Measurements from ENCODE around the gene SUGCT. TPM values are rescaled to one million over a fixed set of nuclear protein-coding genes. Genes with fewer than 3 reads are reported as not detected.

SUGCT gene
- total RNA-seq, 2 donors from 2014 or later = 3.3 to 15.2 TPM

GRCh38 chr7:40808378-40808942 lies 673.7 kb downstream of the SUGCT start:
- peak; percentile 64 for ATAC-seq (ENCODE audit: insufficient number of reproducible peaks, low FRiP score, low read depth)
- H3K36me3 ChIP-seq = no peaks in the 10 kb centered on the region
- DNase-seq (ENCODE audit: low spot score) = no peak
- no peaks in the 10 kb centered on the region for H3K27me3 ChIP-seq (replicated peaks; ENCODE audit: insufficient read depth)
- no peaks in the 10 kb centered on the region for H3K9me3 ChIP-seq
- H3K4me3 ChIP-seq = no peak overlapping the region
- no peak for TF ChIP-seq CTCF (IDR thresholded peaks at IDR 0.05)
- peaks cover 8 to 38% of the 10 kb centered on the region in 2 donors for H3K4me1 ChIP-seq (ENCODE audit: control insufficient read depth in 1 of 2, low read depth in 2 of 2)
- peak overlapping the region; percentile 42 to 67 for H3K27ac ChIP-seq

- no peak overlapping the region for H3K27ac ChIP-seq
- ATAC-seq (ENCODE audit: insufficient number of reproducible peaks, low FRiP score, low read depth) (no peak), DNase-seq (ENCODE audit: low spot score) (no peak)
- peaks cover 8 to 29% of the 10 kb centered on the region in 2 donors for H3K4me1 ChIP-seq (ENCODE audit: control insufficient read depth in 1 of 2, low read depth in 2 of 2)
- no peaks in the 10 kb centered on the region for H3K27me3 ChIP-seq (replicated peaks; ENCODE audit: insufficient read depth)
- TF ChIP-seq CTCF (IDR thresholded peaks at IDR 0.05) = no peak
- H3K4me3 ChIP-seq = no peak overlapping the region
- no peaks in the 10 kb centered on the region for H3K36me3 ChIP-seq
- no peaks in the 10 kb centered on the region for H3K9me3 ChIP-seq
Observed at GRCh38 chr7:40810274-40810673, 675.5 kb downstream of the SUGCT start.

GRCh38 chr7:40811666-40812065 lies 676.9 kb downstream of the SUGCT start:
- no peak for DNase-seq (ENCODE audit: low spot score)
- Histone ChIP-seq H3K9me3 (no peaks in the 10 kb centered on the region), H3K27me3 (replicated peaks; ENCODE audit: insufficient read depth) (no peaks in the 10 kb centered on the region), H3K36me3 (no peaks in the 10 kb centered on the region), H3K4me1 (ENCODE audit: control insufficient read depth in 1 of 2, low read depth in 2 of 2) (peaks cover 8 to 26% of the 10 kb centered on the region in 2 donors), H3K4me3 (no peak overlapping the region), H3K27ac (no peak overlapping the region)
- TF ChIP-seq CTCF (IDR thresholded peaks at IDR 0.05) = no peak
- no peak for ATAC-seq (ENCODE audit: insufficient number of reproducible peaks, low FRiP score, low read depth)

GRCh38 chr7:40815022-40815421 lies 680.2 kb downstream of the SUGCT start:
- no peak overlapping the region for H3K27ac ChIP-seq
- ATAC-seq (ENCODE audit: insufficient number of reproducible peaks, low FRiP score, low read depth) = no peak
- no peaks in the 10 kb centered on the region for H3K36me3 ChIP-seq
- no peak for DNase-seq (ENCODE audit: low spot score)
- no peaks in the 10 kb centered on the region for H3K27me3 ChIP-seq (replicated peaks; ENCODE audit: insufficient read depth)
- TF ChIP-seq CTCF (IDR thresholded peaks at IDR 0.05) = no peak
- H3K4me1 ChIP-seq (ENCODE audit: control insufficient read depth in 1 of 2, low read depth in 2 of 2) = peaks cover 0 to 10% of the 10 kb centered on the region in 2 donors
- H3K4me3 ChIP-seq = no peak overlapping the region
- no peaks in the 10 kb centered on the region for H3K9me3 ChIP-seq

- H3K9me3 ChIP-seq = no peaks in the 10 kb centered on the region
- H3K4me1 ChIP-seq (ENCODE audit: control insufficient read depth in 1 of 2, low read depth in 2 of 2) = peaks cover 0 to 10% of the 10 kb centered on the region in 2 donors
- H3K36me3 ChIP-seq = no peaks in the 10 kb centered on the region
- ATAC-seq (ENCODE audit: insufficient number of reproducible peaks, low FRiP score, low read depth) = no peak
- no peak for DNase-seq (ENCODE audit: low spot score)
- H3K27ac ChIP-seq = peak overlapping the region in 1 of 2 donors; percentile 16
- no peak for TF ChIP-seq CTCF (IDR thresholded peaks at IDR 0.05)
- H3K4me3 ChIP-seq = no peak overlapping the region
- no peaks in the 10 kb centered on the region for H3K27me3 ChIP-seq (replicated peaks; ENCODE audit: insufficient read depth)
Observed at GRCh38 chr7:40815512-40815911, 680.7 kb downstream of the SUGCT start.

Data from thoracic aorta (tissue), 2 donors.